ENCODE data around the gene MALSU1. TPM values are rescaled to one million over a fixed set of nuclear protein-coding genes. Genes with fewer than 3 reads are reported as not detected.
A peak's percentile ranks its signal among the peaks of the same experiment; 100 is the strongest.

Gene MALSU1
- total RNA-seq, 4 donors from 2014 or later, result 26.2 to 165 (median 50.1) TPM; not detected in 1

DNA sequence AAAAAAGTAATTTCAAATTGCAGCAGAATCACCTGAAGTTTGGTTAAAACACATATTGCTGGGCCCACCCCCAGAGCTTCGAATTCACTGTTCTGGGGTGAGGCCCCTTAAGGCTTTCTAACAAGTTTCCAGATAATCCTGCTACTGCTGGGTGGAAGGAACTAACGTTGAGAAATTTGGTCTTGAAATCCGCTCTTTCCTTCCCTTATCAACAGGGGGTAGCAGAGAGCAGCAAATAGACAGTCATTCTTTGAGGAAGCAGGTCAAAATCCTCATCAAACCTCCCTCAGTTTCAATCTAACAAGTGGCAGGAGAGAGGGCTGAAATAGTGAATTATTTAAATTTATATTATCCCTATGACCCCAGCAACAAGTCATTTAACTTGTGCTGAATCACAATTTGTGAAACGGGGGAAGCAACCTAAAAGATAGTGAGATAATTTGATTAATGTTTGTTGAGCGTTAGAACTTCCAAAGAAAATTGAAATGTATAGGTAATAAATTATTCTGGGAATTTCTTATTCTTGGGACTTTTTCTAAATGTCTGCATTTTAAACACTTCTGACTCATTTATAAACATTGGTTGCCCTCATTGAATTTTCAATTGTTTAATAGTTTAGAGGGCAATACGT, 21.7 kb upstream of the MALSU1 start:
- 34 to 37% methylated on average over 5 to 6 of the region's 6 CpGs for WGBS, 2 donors (ENCODE audit: low coverage in 1 of 2)
- intact Hi-C loops (cut with DNase I; ENCODE audit: low total_unique reads), result no loop called here
- H3K36me3 ChIP-seq, result no peaks in the 10 kb centered on the region
- DNase-seq, result no peak
- H3K27ac ChIP-seq, result no peak overlapping the region
- in situ Hi-C loops (cut with MboI; ENCODE audit: low pct_ligation_motif_present in 1 of 4, low pct_unique_long_range_greater_than_20kb in 1 of 4, low sequenced_read_pairs in 3 of 4), result loop anchor here in 1 of 4 donors (10.0 kb wide), 1 partner anchor 173 kb away; the partner anchor contains the start of gene KLHL7
- peaks cover 0 to 8% (median 3%) of the 10 kb centered on the region in 4 donors for H3K4me1 ChIP-seq
- H3K4me3 ChIP-seq, result no peak overlapping the region
- no peak for TF ChIP-seq POLR2AphosphoS5 (IDR thresholded peaks at IDR 0.05)
- TF ChIP-seq, protein P1, sequence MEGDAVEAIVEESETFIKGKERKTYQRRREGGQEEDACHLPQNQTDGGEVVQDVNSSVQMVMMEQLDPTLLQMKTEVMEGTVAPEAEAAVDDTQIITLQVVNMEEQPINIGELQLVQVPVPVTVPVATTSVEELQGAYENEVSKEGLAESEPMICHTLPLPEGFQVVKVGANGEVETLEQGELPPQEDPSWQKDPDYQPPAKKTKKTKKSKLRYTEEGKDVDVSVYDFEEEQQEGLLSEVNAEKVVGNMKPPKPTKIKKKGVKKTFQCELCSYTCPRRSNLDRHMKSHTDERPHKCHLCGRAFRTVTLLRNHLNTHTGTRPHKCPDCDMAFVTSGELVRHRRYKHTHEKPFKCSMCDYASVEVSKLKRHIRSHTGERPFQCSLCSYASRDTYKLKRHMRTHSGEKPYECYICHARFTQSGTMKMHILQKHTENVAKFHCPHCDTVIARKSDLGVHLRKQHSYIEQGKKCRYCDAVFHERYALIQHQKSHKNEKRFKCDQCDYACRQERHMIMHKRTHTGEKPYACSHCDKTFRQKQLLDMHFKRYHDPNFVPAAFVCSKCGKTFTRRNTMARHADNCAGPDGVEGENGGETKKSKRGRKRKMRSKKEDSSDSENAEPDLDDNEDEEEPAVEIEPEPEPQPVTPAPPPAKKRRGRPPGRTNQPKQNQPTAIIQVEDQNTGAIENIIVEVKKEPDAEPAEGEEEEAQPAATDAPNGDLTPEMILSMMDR (IDR thresholded peaks at IDR 0.05), result peak; percentile 48 to 71 (median 63)
- no peaks in the 10 kb centered on the region for H3K27me3 ChIP-seq
- H3K9me3 ChIP-seq, result no peaks in the 10 kb centered on the region

DNA sequence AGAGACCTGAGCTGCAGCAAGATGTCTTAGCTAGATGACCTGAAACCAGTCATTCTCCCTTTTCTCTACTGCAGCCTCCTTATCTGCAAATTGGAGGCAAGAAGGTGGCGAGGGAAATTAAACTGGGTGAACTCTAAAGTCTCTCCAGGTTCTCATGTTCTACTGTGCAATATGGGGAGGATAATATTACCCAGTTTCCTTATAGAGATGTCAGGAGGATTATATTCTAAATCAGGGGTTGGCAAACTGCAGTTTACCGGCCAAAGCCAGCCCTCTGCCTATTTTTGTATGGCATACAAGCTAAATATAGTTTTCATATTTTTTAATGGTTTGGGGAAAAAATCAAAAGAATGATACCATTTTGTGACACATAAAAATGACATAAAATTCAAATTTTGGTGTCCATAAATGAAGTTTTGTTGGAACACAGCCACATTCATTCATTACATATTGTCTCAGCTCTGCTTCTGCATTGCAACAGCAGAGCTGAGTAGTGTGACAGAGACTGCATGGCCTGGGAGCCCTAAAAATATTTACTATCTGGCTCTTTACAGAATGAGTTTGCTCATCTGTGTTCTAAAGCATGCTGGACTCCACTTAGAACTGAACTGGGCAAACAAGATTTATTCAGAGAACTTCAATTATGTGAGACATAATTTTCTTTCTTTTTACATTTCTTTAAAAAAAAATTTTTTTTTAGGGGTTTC, 19.2 kb upstream of the MALSU1 start:
- 88% methylated on average over 2 of the region's 2 CpGs; no CpG with 5 or more reads in 1 of the 2 donors for WGBS, 2 donors (ENCODE audit: low coverage in 1 of 2)
- Histone ChIP-seq H3K36me3 (no peaks in the 10 kb centered on the region), H3K27ac (no peak overlapping the region), H3K9me3 (no peaks in the 10 kb centered on the region), H3K4me3 (no peak overlapping the region), H3K27me3 (no peaks in the 10 kb centered on the region), H3K4me1 (no peaks in the 10 kb centered on the region)
- no peak for TF ChIP-seq POLR2AphosphoS5 (IDR thresholded peaks at IDR 0.05)
- intact Hi-C loops (cut with DNase I; ENCODE audit: low total_unique reads), result no loop called here
- in situ Hi-C loops (cut with MboI; ENCODE audit: low pct_ligation_motif_present in 1 of 4, low pct_unique_long_range_greater_than_20kb in 1 of 4, low sequenced_read_pairs in 3 of 4), result loop anchor here in 1 of 4 donors (10.0 kb wide), 1 partner anchor 175 kb away; the partner anchor contains the start of gene KLHL7
- DNase-seq, result no peak

DNA sequence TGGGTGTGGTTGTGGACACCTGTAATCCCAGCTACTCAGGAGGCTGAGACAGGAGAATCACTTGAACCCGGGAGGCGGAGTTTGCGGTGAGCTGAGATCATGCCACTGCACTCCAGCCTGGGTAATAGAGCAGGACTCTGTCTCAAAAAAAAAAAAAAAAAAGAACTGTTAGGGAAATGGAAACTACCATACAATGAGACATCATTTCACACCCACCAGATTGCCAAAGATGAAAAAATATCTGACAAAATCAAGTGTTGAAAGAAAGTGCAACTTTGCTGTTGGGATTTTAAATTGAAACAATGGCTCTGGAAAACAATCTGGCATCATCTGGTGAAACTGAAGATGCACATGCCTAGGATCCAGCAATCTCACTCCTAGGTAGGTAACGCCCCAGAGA, 16.1 kb upstream of the MALSU1 start:
- Histone ChIP-seq H3K4me1 (no peaks in the 10 kb centered on the region), H3K9me3 (no peaks in the 10 kb centered on the region), H3K36me3 (no peaks in the 10 kb centered on the region), H3K4me3 (no peak overlapping the region), H3K27me3 (no peaks in the 10 kb centered on the region), H3K27ac (no peak overlapping the region)
- no peak for TF ChIP-seq POLR2A (IDR thresholded peaks at IDR 0.05)
- TF ChIP-seq, protein P1 (IDR thresholded peaks at IDR 0.05), result no peak
- no peak for TF ChIP-seq EP300 (IDR thresholded peaks at IDR 0.05; ENCODE audit: low read depth)
- TF ChIP-seq POLR2AphosphoS5 (IDR thresholded peaks at IDR 0.05), result no peak
- 88 to 95% methylated on average over 4 of the region's 4 CpGs for WGBS, 2 donors (ENCODE audit: low coverage in 1 of 2)
- intact Hi-C loops (cut with DNase I; ENCODE audit: low total_unique reads), result no loop called here
- in situ Hi-C loops (cut with MboI; ENCODE audit: low pct_ligation_motif_present in 1 of 4, low pct_unique_long_range_greater_than_20kb in 1 of 4, low sequenced_read_pairs in 3 of 4), result no loop called here
- no peak for DNase-seq

DNA sequence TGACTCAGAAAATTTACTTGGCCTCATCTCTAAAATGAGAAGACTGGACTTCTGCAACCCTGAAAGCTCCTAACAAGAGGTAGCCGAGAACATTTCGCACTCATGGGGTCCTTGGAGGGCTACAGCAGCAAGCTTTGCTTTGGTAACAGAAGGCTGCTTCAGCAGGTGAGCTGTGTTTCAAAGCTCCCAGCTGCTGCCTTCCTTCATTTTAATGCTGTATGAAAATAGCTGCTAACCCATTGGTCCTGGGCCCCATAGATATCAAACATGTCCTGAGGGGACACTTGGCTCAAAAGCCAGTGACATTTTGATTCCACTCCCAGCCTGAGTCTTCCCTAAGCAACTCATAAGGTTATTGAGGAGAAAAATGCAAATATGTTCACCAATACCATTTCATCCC, 14.3 kb upstream of the MALSU1 start:
- intact Hi-C loops (cut with DNase I; ENCODE audit: low total_unique reads) (no loop called here), in situ Hi-C loops (cut with MboI; ENCODE audit: low pct_ligation_motif_present in 1 of 4, low pct_unique_long_range_greater_than_20kb in 1 of 4, low sequenced_read_pairs in 3 of 4) (no loop called here)
- H3K36me3 ChIP-seq, result no peaks in the 10 kb centered on the region
- TF ChIP-seq, protein P1 (IDR thresholded peaks at IDR 0.05), result no peak
- no peak for TF ChIP-seq POLR2A (IDR thresholded peaks at IDR 0.05)
- no peak for TF ChIP-seq POLR2AphosphoS5 (IDR thresholded peaks at IDR 0.05)
- TF ChIP-seq EP300 (IDR thresholded peaks at IDR 0.05; ENCODE audit: low read depth), result no peak
- 92 to 100% methylated on average over 2 of the region's 2 CpGs for WGBS, 2 donors (ENCODE audit: low coverage in 1 of 2)
- H3K27me3 ChIP-seq, result no peaks in the 10 kb centered on the region
- H3K4me3 ChIP-seq, result no peak overlapping the region
- no peaks in the 10 kb centered on the region for H3K9me3 ChIP-seq
- no peak for DNase-seq
- no peak overlapping the region for H3K27ac ChIP-seq
- H3K4me1 ChIP-seq, result no peaks in the 10 kb centered on the region

Measured in transverse colon (tissue), 4 donors.